ENCODE measurements around the gene CACNB4.

DNA sequence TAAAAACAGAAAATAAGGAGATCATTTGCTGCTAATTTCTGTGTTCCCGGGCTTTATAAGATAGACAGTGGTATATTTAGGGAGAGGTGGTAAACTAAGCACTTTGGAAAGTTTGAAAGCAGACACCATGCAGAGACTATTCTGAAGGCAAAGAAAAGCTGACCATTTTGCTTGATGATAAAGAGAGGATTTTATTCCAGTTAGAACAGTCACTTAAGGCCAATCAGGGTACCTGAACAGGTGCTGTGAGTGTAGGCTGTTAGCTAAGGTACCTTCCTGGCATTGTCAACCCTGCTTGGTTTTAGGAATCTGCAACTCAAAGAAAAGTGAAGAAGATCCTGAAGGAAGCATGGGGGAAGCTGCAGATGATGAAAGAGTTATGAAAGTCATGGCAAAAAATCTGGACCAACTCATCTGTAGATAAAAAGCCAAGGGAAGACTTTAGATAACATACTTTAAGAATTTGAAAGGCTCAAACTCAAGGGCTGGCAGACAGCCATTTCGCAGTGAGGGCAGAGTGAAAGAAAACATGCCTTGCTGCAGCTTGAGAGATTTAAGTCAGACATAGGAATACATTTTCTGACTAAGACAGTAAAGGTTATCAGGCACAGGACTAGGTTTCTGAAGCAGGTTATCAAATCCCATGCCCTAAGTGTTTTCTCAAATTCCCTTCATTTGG, 190.5 kb downstream of the CACNB4 start:
- TF ChIP-seq, protein P1, sequence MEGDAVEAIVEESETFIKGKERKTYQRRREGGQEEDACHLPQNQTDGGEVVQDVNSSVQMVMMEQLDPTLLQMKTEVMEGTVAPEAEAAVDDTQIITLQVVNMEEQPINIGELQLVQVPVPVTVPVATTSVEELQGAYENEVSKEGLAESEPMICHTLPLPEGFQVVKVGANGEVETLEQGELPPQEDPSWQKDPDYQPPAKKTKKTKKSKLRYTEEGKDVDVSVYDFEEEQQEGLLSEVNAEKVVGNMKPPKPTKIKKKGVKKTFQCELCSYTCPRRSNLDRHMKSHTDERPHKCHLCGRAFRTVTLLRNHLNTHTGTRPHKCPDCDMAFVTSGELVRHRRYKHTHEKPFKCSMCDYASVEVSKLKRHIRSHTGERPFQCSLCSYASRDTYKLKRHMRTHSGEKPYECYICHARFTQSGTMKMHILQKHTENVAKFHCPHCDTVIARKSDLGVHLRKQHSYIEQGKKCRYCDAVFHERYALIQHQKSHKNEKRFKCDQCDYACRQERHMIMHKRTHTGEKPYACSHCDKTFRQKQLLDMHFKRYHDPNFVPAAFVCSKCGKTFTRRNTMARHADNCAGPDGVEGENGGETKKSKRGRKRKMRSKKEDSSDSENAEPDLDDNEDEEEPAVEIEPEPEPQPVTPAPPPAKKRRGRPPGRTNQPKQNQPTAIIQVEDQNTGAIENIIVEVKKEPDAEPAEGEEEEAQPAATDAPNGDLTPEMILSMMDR (conservative IDR thresholded peaks at IDR 0.05; ENCODE audit: low read depth, low read length), result no peak
- TF ChIP-seq EZH2 (IDR thresholded peaks at IDR 0.05; ENCODE audit: low read length, unreplicated experiment) (no peak), EZH2phosphoT487 (IDR thresholded peaks at IDR 0.05; ENCODE audit: borderline replicate concordance, low read length) (no peak)

All from PC-3 (cell line).